GM18951 (cell line): ENCODE data around the gene RBM17.
"Not testable (repeated sequence)": the region's sequence is repeated elsewhere in the genome, so short reads cannot be mapped to it uniquely, and the experiment has no call there.

ENCODE experiments used
- POLR2A ChIP-seq: IDR thresholded peaks from 4 replicates; pipeline ENCODE4 v1.6.1; 2011; ENCODE audit warnings: mild to moderate bottlenecking; ENCODE audit not compliant: insufficient read length, insufficient read depth; ENCODE audit errors: extremely low read depth
- in situ Hi-C: fragments of 300-500 bp; cut with MboI; formaldehyde crosslinking; loops from one replicate; pipeline ENCODE4 v1.12.0; 2022; ENCODE audit warnings: low sequenced_read_pairs, mixed read lengths, inconsistent platforms; ENCODE audit not compliant: unreplicated experiment

Gene RBM17

DNA sequence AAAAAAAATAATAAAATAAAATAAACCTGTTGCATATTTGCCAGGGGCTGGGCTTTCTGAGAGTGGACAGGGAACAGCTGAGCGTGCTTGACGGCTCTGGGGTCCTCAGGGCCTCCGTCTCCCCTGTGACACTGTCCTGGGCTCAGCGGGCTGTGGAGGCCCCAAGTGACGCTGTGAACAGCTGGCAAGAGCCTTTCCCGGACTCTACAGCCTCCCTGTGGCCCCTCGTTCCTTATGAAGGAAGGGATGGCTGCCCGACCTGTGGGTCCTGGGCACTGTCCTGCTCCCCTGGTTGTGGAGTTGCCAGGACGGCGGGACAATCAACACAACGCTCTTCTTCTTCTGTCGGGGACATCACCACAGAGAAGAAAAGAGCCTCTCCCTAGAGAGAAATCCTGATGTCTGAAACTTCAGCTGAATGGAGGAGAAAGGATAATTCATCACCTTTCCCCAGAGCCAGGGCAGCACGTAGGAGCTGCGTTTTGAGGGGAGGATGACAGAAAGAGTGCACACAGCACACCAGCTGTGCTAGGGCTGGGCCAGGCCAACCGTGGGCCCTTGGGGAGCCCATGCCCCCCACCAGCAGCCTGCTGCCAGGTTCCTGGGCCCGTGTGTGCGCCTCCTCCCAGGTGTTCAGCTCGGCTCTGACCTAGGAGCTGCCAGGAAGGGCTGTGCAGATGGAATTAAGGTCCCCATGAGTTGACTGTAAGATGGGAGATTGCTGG lies 45.4 kb downstream of the RBM17 start:
- in situ Hi-C loops = no loop called here
- TF ChIP-seq POLR2A = no peak

GRCh38 chr10:6135039-6135438 lies 46.2 kb downstream of the RBM17 start:
- in situ Hi-C loops = no loop called here
- TF ChIP-seq POLR2A = no peak

DNA sequence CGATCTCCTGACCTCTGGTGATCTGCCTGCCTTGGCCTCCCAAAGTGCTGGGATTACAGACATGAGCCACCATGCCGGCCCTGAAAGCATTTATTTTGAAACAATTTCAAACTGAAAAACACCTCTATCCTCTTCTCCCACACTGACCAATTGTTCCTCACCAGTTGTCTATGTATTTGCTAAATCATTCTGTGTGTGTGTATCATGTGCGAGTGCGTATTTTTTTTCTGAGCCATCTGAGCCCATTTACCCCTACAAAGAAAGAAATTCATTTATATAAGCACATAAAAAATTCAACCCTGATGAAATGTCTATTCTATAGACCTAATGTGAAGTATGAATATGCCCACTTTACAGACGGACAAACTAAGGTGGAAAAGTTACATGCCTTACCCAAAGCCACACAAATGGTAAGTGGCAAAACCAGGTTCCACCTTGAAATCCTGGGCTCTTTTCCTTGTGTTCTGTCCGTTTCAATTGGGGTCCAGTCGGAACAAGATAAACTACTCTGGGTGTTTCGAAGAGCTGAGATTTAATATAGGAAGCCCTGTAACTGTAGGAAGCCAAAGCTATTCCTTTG lies 46.8 kb downstream of the RBM17 start:
- no peak for TF ChIP-seq POLR2A
- in situ Hi-C loops = no loop called here

DNA sequence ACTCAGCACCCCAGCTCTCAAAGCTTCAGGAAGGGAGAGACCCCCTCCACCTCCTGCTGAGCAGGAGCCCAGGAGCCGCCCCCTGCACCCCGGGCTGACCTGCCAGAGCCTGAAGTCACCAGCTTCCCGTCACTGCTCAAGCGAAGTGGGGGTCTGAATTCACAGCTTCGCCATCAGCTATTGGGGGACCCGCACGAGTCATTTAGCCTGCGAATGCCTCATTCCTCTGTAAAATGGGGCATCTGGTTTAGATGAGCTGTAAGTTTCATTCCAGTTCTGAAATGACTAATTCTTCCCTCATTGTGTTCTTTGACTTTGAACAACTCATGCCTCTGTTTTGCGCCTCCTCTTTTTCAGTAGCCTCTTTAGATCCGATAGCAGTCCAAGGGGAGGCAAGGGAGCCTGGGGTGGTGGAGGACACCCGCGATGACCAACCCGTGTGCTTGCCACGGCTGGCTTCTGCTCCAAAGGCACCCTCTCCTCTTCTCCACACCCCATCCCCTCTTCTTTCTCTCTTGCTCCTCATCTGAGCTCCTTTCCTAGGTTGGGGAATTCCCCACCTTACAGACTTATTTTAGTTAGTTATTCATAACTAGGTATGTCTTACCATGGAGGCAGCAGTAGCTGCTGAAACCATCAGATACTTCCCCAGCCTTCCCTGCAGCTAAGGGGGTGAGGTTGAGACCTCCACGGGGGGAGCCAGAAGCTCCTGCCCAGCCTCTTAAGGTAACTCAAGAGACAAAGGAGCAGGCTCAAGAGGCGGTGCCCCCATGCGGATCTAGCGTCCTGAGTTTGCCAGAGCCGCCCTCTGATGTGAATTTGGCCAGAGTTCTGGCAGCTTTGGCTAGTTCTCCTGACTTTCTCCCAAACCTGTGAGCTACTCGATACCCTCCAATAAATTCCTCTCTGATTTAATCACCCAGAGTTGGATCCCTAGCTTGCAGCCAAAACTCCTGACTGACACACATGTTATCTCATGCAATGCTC lies 47.7 kb downstream of the RBM17 start:
- TF ChIP-seq POLR2A = no peak
- in situ Hi-C loops = no loop called here

GRCh38 chr10:6138456-6138855 lies 49.6 kb downstream of the RBM17 start:
- no peak for TF ChIP-seq POLR2A
- in situ Hi-C loops = no loop called here

DNA sequence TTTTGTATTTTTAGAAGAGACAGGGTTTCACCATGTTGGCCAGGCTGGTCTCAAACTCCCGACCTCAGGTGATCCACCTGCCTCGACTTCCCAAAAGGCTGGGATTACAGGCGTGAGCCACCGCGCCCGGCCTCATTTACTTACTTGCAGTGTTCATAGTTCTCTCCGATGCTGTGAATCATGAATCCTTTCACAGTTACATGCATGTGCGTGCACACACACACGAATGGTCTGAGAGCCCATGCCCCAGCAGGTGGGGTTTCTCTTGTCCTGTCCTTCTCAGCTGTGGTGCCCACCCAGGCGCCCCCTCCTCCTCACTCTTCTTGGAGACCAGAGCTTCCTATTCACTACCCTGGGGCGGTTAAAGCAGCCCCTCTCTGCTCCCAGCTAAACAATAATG lies 50.6 kb downstream of the RBM17 start:
- in situ Hi-C loops = no loop called here
- no peak for TF ChIP-seq POLR2A

- no peak for TF ChIP-seq POLR2A
- in situ Hi-C loops = no loop called here
Measured at GRCh38 chr10:6140141-6140841, 51.5 kb downstream of the RBM17 start.

DNA sequence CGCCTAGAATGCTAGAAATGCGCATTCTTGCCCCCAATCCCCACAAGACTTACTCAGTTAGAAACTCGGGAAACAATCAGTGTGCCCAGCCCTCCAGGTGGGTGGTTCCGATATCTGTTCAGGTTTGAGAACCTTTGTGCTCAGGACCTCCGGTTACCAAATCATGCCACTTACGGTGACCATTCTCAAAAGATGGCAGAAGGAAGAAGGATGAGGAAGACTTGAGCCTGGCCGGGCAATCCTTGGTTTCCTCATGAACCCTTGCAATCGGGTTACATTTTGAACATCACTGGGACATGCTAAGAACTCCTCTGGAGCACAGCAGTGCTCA lies 52.1 kb downstream of the RBM17 start:
- in situ Hi-C loops = no loop called here
- TF ChIP-seq POLR2A = no peak

- in situ Hi-C loops = no loop called here
- no peak for TF ChIP-seq POLR2A
Measured at GRCh38 chr10:6141296-6142151, 52.7 kb downstream of the RBM17 start.

- in situ Hi-C loops = not testable (repeated sequence)
Measured at GRCh38 chr10:6142186-6142585, 53.4 kb downstream of the RBM17 start.

GRCh38 chr10:6142644-6143043 lies 53.8 kb downstream of the RBM17 start:
- in situ Hi-C loops = no loop called here
- TF ChIP-seq POLR2A = no peak

DNA sequence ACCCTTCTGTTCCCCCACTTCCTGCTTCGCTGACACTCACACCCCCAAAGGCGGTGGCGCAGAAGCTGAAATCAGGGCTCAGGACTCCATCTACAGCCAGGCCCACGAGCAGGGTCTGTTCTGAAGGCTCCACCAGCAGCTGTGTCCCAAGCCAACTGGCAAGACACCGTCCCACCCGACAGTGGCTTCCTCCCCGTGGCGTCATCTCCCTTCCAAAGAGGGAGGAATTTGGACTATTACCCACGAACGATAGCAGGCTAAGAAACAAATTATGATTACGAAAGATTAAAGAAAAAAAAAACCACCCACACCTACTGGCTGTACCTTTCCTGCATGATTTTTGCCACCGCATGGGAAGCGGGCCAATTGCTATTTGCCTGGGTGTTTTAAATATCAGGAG lies 54.3 kb downstream of the RBM17 start:
- in situ Hi-C loops = no loop called here

More for the DNA sequence above, 54.3 kb downstream of the RBM17 start:
- TF ChIP-seq POLR2A = no peak
